ENCODE results near the gene PTPRM. TPM values are rescaled to one million over a fixed set of nuclear protein-coding genes. Genes with fewer than 3 reads are reported as not detected.

PTPRM gene
- total RNA-seq (2014; rRNA removed; shearing (Covaris generic)) = 17.6 and 37.3 TPM in 2 replicates

DNA sequence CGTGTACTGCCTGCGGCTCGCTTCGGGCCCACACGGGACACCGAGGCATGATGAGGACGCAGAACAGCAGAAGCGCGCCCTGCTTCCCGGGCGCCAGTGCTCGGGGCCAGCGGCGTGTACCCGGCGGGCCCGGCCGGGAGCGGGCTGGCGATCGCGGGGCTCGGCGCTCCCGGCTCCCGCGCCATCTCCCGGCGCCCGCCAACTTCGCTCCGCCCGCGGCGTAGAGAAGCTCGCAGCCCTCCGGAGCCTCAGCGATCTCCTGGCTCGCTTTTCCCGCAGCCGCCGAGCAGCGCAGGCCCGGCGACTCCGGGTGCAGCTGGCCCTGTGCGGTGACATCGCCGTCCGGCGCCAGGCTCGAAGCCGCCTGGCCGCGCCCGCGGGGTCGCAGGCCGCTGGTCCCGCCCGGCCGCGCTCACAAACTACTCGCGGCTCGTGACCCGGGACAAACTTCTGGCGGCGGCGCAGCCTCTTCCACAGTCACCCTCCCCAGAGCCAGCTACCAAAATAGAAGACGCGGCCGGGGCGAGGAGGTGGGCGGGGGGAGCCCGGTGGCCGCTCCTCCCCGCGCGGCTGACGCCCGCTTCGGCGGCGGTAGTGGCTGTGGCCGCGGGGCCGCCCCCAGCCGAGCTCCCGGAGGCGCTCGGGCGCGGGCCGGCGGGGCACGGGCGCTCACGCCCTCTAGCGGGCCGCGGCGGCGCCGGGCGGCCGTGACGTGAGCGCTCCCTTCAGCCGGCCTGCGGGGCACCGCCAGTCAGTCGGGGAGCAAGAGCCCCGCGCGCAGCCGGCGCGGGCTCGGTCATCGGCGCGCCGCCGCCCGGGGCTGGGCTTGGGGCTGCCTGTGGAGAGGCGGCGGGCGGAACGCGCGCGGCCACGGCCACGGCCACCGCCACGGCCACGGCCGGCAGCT, at the start of gene PTPRM:
Gene PTPRM, plus strand, starts transcription at position 750 of the 907 bp plus-strand sequence. CDS start 503 bp downstream, outside the sequence.
- DNase-seq (ENCODE audit: low spot score) = peak; percentile 42

DNA sequence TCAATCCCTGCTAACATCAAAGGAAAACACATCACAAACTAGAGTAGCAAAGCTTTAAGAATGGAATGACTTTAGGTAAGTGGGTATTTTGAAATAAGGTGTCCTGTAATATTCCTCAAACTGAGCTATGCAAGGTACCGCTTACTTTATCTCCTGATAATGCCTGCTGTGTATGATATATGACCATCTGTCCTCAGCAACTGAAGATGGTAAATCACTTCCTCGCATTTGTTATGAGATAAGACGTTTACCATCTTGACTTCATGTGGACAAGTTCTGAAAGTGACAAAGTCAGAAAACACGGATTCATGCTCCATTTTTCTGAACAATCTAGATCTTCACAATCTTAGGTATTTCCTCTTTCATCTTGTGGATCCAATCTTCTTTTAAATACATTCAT, 49.3 kb upstream of the PTPRM start:
- no peak for DNase-seq (ENCODE audit: low spot score)

DNA sequence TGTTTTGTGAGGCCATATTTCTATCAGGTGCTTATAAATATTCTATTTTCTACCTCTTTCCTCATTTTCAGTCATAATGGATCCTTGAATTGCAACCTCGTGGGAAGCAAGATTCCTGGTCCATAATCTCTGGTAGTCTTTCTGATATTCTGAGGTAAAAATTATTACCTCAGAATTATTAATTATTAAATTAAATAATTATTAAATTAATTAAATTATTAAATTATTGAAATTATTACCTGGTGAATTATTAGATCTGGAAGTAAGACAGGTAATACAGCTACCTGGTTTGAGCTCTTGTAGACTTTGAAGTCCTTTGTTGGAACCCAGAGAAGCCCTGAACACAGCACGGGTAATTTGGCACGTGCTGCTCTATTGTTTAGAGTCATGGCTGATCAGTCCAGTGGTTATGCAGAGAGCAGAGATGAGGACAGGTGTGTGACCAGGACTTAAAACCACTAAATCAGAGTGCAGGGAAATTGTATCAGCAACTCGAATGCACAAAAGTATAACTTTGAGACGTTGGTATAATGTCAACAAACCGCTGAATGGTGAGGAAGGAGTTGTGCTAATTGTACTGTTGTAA, 46.8 kb upstream of the PTPRM start:
- DNase-seq (ENCODE audit: low spot score) = no peak

DNA sequence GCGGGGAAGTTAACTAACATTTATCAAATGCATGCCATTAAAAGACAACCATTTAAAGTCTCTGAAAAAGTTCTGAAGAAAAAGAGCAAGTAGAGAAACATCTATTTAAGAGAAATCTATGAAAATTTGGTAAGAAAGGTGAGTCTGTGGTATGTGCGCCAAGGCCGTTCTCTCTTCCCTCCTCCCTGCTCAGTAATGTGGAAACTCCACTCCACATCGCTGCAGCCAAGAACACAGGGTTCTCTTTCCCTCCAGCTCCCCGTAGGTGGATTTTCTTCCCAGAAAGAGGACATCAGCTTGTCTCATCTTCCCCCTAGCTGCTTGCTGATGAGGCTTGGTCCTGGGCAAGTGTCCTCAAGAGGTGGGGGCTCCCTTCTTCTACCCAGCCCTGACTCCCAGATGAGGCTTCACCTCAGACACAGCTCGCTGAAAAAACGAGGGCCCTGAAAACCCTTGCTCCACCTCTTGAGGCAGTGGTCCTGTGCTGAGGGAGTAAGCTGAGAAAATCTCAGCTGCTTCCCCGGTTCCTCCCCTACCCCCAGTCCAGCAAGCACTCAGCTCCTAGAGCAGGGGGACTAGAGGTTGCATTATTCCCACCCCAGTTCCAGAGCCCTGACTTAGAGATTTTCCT, 45.8 kb upstream of the PTPRM start:
- DNase-seq (ENCODE audit: low spot score) = no peak

DNA sequence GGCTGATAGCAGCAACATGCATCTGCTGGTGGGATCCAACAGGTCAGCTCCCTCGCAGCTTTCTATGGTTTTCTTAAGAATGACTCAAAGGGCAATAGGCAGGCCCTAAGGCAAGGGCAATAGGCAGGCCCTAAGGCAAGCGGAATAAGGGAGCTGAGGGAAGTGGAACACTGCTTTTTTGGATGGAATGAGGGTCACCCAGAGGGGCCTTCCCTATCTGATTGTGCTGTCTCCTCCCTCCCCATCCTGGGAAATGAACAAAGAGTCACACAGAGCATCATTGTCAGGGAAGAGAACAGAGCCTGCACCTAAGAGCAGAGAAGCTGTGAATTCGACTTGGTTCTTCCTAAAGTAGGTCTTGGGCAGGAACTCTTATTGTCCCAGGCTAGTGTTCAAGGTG, 43.3 kb upstream of the PTPRM start:
- no peak for DNase-seq (ENCODE audit: low spot score)

DNA sequence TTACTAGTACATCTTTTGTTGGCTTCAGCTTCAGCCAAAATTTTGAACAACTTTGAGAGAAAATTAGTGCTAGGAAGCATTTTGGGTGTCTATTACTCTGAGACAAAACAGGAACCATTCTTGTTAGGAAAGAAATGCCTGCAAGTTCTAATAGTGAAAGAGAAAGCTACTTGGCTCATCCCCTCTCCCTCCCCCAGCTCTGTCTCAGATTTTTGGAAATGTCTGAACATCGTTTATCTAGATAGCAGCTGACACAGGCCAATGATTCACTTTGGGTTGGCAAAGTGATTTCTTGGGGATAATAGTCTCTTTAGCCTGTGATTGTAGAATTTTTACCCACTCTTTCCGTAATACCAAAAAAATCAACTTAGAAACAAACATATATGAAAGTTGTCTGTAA, 42.3 kb upstream of the PTPRM start:
- DNase-seq (ENCODE audit: low spot score) = no peak

DNA sequence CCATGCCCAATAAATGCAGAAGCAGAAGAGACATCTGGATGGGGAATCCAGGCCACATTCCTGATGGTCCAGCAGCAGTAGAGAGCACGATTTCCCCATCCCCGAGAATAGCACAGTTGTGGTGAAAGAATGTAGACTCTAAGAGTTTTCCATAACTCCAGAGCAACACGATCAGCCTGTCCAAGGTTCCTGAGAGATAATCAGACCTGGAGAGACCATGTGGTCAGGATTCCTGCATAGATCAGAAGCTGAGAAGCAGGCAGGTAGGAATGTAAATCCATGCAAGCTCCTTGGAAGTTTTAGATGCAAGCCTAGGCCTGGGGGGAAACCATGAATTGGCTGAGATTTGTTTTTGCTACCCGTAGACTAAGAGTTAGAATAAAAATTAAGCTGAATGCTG, 34.2 kb upstream of the PTPRM start:
- no peak for DNase-seq (ENCODE audit: low spot score)

DNA sequence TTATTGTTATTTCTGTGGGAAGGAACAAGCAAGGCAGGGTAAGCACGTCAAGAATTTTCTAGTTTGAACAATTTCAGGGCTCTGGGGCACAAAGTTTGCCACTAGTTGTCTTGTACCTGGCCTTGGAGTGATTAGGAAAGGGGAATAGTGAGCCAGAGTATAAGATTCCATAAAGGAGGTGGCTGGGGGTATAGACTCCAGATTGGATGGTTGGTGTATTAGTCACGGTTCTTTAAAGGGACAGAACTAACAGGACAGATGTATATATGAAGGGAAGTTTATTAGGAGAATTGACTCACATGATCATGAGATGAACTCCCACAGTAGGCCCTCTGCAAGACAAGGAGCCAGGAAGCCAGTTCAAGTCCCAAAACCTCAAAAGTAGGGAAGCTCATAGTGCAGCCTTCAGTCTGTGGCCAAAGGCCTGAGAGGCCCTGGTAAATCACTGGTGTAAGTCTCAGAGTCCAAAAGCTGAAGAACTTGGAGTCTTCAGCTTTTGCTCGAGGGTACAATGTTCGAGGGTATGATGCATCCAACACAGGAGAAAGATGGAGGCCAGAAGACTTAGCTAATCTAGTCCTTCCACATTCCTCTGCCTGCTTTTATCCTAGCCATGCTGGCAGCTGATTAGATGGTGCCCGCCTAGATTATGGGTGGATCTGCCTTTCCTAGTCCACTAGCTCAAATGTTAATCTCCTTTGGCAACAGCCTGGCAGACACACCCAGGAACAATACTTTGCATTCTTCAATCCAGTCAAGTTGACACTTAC, 31.5 kb upstream of the PTPRM start:
- DNase-seq (ENCODE audit: low spot score) = no peak

DNA sequence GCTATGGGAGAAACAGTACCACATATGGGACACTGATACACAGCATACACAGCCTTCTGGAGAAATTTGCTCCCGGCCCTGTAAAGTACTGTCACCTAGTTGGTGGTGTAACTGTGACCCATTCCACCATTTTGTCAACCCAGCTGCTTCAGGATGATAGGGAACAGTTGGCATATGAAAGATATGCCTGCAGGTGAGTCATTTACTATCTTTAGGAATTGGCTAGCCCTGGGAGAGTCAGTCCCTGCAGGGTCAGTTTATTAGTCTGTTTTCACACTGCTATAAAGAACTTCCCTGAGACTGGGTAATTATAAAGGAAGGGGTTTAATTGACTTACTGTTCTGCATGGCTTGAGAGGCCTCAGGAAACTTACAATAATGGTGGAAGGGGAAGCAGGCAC, 30.0 kb upstream of the PTPRM start:
- DNase-seq (ENCODE audit: low spot score) = no peak

DNA sequence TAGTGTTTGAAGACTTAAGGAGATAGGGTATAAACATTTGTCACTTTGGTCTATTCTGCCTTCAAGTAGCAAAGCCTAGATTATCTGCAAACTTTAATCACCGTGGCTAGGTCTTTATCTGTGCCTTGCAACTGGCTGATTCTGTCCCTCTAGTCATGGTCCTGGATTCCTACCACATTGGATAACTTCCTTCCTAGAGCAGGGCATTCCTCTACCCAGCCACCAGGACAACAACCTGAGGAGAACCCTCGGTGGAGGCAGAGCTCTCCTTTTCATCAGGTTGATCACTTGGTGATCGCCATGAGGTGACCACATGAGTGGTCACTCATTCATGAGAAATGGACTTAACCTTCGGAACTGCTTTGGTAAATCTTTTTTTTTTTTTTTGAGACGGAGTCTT, 25.3 kb upstream of the PTPRM start:
- DNase-seq (ENCODE audit: low spot score) = no peak

DNA sequence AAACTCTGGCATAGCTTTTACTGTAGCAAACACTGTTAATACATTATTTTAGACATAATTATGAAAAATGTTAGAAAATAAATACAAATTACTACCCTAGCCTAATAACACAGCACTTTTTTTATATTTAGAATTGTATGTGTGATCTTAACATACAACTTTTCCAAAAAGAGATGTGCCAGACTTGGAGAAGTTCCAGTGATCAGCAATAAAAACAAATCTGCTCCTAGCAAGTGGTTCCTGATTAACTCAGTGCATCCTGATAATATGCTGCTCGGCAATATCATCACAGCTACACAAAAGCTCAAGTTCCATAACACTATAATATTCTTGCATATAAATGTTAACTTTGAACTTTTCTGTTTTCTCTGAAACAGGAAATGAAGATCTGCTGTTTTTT, 22.4 kb upstream of the PTPRM start:
- no peak for DNase-seq (ENCODE audit: low spot score)

DNA sequence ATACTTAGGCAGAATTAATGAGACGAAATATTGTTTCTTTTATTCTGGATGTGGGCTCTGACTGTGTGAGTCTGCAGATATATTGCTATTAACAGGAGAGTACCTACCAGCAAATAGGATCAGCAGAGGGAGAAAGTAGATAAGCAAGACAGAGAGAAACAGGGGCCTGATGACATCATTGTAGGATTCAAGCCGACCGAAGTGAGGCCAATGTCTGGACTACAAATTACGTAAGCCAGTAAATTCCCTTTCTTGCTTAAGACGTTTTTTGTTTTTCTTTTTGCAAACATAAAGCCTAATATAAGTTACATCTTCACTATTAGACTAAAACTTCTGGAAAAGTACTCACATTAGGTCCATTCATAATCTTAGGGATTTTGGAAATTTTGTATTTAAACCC, 21.4 kb upstream of the PTPRM start:
- DNase-seq (ENCODE audit: low spot score) = no peak

DNA sequence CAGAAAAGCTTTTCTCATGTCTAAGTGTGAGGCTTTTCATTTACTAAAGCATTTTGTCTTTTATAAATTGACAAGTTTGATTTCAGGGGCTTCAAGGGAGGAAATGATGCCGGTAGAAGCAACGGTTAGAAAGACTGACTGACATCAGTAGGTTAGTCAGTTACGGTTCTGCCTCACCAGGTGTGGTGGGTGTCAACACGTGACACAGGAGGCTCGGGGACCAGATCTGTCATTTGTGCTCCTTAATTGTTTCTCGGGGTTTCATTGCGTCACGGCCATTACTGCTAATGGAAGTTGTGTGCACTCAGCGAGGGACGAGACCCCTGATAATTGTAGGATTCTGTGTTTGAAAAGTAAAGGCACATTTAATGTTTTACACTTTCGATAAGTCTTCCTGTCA, 18.9 kb upstream of the PTPRM start:
- no peak for DNase-seq (ENCODE audit: low spot score)

DNA sequence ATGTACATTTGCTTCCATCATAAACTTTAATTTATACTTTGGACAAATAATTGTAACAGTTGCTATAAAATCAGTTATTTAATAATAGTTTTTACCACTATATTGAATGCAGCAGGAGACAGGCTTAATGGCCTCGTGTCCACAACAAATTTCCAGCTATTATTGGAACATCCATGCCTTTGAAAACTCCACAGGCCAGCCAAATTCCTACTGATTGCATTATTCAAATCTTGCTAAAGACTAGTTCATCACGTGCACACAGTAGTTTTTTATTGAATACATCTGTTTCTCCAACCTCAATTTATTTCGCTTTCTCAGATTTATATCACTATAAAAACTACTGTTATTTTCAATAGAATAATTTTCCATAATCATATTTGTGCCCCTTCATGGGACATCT, 18.4 kb upstream of the PTPRM start:
- DNase-seq (ENCODE audit: low spot score) = no peak

DNA sequence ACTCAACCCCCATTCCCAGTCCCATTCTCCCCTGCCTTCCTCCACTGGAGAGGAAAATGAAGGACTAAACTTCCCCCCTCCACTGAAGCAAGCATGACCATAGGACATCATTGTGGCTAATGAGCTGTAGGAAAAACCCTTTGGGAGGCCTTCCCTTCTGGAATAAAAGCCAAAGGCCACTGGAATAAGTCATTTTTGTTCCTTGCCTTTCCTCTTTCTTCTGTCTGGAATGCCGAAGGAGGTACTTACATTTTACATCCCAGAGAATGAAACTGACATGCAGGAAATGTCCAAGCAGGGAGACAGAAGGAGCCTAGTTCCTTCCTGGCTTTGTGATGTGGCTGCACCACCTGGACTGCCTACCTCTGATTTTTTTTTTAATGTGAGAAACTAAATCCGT, 9.1 kb upstream of the PTPRM start:
- DNase-seq (ENCODE audit: low spot score) = no peak

DNA sequence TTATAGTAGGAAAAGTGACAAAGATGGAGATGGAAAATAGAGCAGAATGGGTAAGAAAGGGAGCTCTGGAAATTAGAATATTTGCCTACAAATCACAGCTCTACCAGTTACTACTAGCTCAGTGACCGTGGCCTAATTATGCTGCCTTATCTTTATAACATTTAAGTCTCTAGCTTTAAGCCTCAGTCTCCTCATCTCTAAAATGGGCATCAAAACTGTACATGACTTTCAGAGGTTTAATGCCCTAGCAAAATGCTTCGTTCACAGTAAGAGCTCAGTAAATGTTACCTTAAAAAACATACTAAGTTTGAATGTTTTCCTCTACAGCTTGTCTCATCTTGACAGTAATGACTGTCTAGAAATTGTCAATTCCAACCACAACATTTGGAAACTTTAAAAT, 8.3 kb upstream of the PTPRM start:
- DNase-seq (ENCODE audit: low spot score) = no peak

DNA sequence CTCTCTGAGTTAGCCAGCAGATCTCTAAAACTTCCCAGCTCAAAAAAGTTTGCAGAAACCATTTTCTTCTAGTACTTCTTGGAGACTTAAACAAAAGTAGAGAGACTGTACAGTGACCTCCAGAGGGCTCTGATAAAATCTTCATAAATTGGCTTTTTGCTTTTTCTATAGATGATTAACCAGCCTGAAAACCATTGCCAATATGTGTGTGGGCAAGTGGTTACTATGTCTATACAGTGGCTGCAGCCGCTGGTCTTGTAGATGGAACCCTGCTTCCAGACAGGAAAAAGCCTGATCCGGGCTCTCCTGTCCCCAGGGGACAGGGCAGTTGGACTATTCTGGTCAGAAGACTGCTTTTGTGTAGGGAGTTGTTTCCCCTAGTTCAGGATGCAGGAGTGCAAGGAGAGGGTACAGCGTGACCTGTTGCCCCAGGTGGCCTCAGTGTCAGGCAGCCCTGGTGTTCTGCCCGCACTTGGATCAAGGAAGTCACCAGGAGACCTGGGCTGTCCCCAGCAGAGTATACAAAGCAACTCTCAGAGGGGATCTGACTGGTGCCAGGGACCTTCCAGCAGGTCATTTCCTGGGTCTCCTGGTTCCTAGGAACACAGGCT, 7.3 kb upstream of the PTPRM start:
- no peak for DNase-seq (ENCODE audit: low spot score)

DNA sequence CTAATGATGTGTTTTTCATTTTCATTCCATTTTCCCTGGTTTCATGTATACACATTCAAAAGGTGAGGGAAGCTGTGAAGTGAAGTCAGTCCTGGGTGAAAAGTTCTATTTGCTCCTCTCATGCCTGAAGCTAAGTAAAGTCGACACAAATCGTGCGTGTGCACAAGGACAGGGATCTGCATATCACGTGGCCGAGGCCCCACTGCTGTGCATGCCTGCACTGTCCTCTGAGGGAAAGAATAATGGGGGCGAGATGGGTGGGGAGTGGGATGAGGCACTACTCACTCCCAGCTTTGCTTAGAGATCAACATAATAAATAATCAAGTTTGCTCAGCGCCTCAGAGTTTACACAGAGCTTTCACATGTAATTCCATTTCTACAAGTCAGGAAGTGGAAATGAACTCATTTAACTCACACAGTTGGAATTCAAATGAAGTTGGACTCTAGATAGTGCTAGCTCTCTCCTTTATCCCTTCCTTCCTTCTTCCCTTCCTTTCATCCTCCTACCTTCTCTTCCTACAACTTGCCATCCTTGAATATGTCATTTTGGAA, 5.1 kb upstream of the PTPRM start:
- DNase-seq (ENCODE audit: low spot score) = no peak

DNA sequence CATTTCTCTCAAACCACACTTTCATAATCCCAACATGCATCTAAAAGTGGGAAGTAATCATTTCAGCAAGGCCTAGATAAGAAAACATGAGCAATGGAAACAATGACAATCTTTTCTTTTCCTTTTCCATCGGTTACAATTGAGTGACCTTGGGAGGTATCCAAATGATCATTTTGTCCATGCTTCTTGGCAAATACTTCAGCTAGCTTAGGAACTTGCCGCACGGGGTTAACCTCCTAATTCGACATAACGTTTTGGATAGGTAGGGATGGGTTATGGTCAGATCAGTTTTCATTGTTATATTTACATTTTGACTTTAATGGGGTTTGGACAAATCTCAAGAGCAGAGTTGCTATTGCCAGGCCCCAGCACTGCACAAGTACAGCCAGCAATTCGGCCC, 4.6 kb upstream of the PTPRM start:
- no peak for DNase-seq (ENCODE audit: low spot score)

DNA sequence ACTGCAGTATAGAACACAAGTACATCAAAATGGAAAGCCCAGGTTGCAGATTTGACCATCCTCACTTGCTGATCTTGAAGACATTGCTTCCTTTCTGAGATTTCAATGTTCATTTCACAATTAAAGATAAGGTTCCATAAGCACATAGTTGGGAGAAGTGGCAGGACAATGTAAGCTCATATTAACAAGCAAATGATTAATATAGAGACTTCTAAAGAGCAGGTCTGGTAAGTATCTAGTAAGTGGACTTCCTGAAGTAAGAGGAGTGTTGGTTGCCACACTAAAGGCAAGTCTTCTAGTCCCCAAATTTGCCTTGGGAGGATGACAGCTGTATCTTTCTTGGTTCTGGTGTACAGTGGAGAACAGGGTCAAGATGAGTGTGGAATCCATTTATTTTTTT, 1.4 kb upstream of the PTPRM start:
- DNase-seq (ENCODE audit: low spot score) = no peak

DNA sequence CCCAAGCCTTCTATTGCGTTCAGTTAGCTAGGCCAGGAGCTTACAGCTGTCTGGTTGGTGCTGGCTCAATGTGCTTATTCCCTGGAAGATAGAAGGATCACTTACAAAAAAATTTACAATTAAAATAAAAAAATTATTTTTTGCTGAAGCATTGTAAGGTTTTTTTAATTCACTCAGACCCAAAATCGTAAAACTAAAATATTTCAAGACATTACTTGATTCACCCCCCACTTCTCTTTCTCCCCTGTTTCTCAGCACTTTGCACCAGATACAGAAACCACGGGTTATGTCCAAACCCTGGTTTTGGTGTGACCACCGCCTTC, 911 bp upstream of the PTPRM start:
- no peak for DNase-seq (ENCODE audit: low spot score)

All from H4 (cell line).